HG03432 (cell line): Measurements from ENCODE around the gene MLIP.

Experiments used
- ATAC-seq: cut with Tn5 transposase; IDR thresholded peaks from one replicate; pipeline ENCODE4 v1.9.1; 2021; ENCODE audit warnings: mild to moderate bottlenecking, moderate library complexity; ENCODE audit not compliant: unreplicated experiment

MLIP gene

GRCh38 chr6:54266400-54266923 lies 155.2 kb downstream of the MLIP start:
- ATAC-seq, result no peak

- peak; percentile 49 for ATAC-seq
Observed at GRCh38 chr6:54267798-54268197, 156.6 kb downstream of the MLIP start.

GRCh38 chr6:54273214-54273820 lies 162.1 kb downstream of the MLIP start:
- no peak for ATAC-seq

GRCh38 chr6:54274383-54274782 lies 163.1 kb downstream of the MLIP start:
- no peak for ATAC-seq

- no peak for ATAC-seq
Observed at GRCh38 chr6:54282186-54282585, 170.9 kb downstream of the MLIP start.

GRCh38 chr6:54284161-54284860 lies 173.1 kb downstream of the MLIP start:
- ATAC-seq, result no peak

- ATAC-seq, result no peak
Observed at GRCh38 chr6:54285595-54285994, 174.4 kb downstream of the MLIP start.

GRCh38 chr6:54286141-54286540 lies 174.9 kb downstream of the MLIP start:
- ATAC-seq, result no peak

- no peak for ATAC-seq
Observed at GRCh38 chr6:54288474-54288873, 177.2 kb downstream of the MLIP start.

- ATAC-seq, result no peak
Observed at GRCh38 chr6:54289426-54289825, 178.2 kb downstream of the MLIP start.

- peak; percentile 82 for ATAC-seq
Observed at GRCh38 chr6:54291146-54291545, 179.9 kb downstream of the MLIP start.

GRCh38 chr6:54291738-54292137 lies 180.5 kb downstream of the MLIP start:
- ATAC-seq, result peak; percentile 90

- ATAC-seq, result no peak
Observed at GRCh38 chr6:54294965-54295532, 183.8 kb downstream of the MLIP start.

- ATAC-seq, result no peak
Observed at GRCh38 chr6:54299542-54300269, 188.5 kb downstream of the MLIP start.

- no peak for ATAC-seq
Observed at GRCh38 chr6:54301770-54302169, 190.5 kb downstream of the MLIP start.

GRCh38 chr6:54307439-54307910 lies 196.2 kb downstream of the MLIP start:
- ATAC-seq, result peak; percentile 73

GRCh38 chr6:54308289-54308985 lies 197.2 kb downstream of the MLIP start, which contains the start of gene TINAG:
TSS of gene TINAG (plus strand) at chr6:54308441. CDS start at chr6:54308551, 110 bp downstream.
- peak; percentile 48 for ATAC-seq

GRCh38 chr6:54308986-54309315 lies 197.7 kb downstream of the MLIP start:
- no peak for ATAC-seq

- ATAC-seq, result no peak
Observed at GRCh38 chr6:54310377-54311152, 199.3 kb downstream of the MLIP start.

- ATAC-seq, result no peak
Observed at GRCh38 chr6:54315656-54316055, 204.4 kb downstream of the MLIP start.
